ENCODE data around the gene ATP13A3.

GRCh38 chr3:194397757-194398312 is 89.0 kb downstream of the ATP13A3 start:
- TF ChIP-seq, protein P1, sequence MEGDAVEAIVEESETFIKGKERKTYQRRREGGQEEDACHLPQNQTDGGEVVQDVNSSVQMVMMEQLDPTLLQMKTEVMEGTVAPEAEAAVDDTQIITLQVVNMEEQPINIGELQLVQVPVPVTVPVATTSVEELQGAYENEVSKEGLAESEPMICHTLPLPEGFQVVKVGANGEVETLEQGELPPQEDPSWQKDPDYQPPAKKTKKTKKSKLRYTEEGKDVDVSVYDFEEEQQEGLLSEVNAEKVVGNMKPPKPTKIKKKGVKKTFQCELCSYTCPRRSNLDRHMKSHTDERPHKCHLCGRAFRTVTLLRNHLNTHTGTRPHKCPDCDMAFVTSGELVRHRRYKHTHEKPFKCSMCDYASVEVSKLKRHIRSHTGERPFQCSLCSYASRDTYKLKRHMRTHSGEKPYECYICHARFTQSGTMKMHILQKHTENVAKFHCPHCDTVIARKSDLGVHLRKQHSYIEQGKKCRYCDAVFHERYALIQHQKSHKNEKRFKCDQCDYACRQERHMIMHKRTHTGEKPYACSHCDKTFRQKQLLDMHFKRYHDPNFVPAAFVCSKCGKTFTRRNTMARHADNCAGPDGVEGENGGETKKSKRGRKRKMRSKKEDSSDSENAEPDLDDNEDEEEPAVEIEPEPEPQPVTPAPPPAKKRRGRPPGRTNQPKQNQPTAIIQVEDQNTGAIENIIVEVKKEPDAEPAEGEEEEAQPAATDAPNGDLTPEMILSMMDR (IDR thresholded peaks at IDR 0.05) = no peak
- no peak for TF ChIP-seq EZH2 (IDR thresholded peaks at IDR 0.05; ENCODE audit: borderline replicate concordance, insufficient read depth, low read depth, low read length, poor library complexity, severe bottlenecking)

Measured in B cell (primary cell).